Thymus (tissue), 11 donors: ENCODE results near the gene CCNG2. TPM values are rescaled to one million over a fixed set of nuclear protein-coding genes. Genes with fewer than 3 reads are reported as not detected.

Experiments used
- DNase-seq, 9 donors: peaks; one replicate each; pipeline ENCODE4 v3.0.0-alpha.2; 2013; ENCODE audit warnings: low spot score in 9 of 9, low read depth in 6 of 9, missing footprints in 1 of 9
- H3K27ac ChIP-seq, 2 donors: one replicate each; pipeline ENCODE4 v1.5.1; 2013; ENCODE audit warnings: control low read depth in 1 of 2, low read depth in 1 of 2, low read length in 1 of 2, mild to moderate bottlenecking in 1 of 2, moderate library complexity in 1 of 2
- H3K27me3 ChIP-seq, 2 donors: one replicate each; pipeline ENCODE4 v1.5.1; 2013; ENCODE audit warnings: low read length in 1 of 2; ENCODE audit not compliant: control insufficient read depth in 2 of 2, insufficient read depth in 1 of 2
- H3K36me3 ChIP-seq, 2 donors: one replicate each; pipeline ENCODE4 v1.5.1; 2013; ENCODE audit warnings: low read length in 1 of 2, mild to moderate bottlenecking in 1 of 2, moderate library complexity in 1 of 2; ENCODE audit not compliant: control insufficient read depth in 2 of 2, insufficient read depth in 2 of 2
- H3K4me1 ChIP-seq, 2 donors: one replicate each; pipeline ENCODE4 v1.5.1; 2013; ENCODE audit warnings: low read length in 2 of 2; ENCODE audit not compliant: control insufficient read depth in 2 of 2, insufficient read depth in 2 of 2
- H3K4me3 ChIP-seq, 2 donors: one replicate each; pipeline ENCODE4 v1.5.1; 2013; ENCODE audit warnings: low read length in 2 of 2, control low read depth in 1 of 2, mild to moderate bottlenecking in 1 of 2
- H3K9me3 ChIP-seq, 2 donors: one replicate each; pipeline ENCODE4 v1.5.1; 2013; ENCODE audit warnings: low read length in 1 of 2, mild to moderate bottlenecking in 1 of 2; ENCODE audit not compliant: control insufficient read depth in 2 of 2, insufficient read depth in 1 of 2
- WGBS: extraction: QIAGEN DNeasy Blood & Tissue Kit; methylation state at CpG from one replicate; pipeline ENCODE4 v1.1.7; 2013; 5-methylcytosine and 5-hydroxymethylcytosine counted together
- polyA plus RNA-seq: library from polyadenylated mRNA; stranded (reverse); fragments of 200-250 nt; gene quantifications from one replicate; pipeline ENCODE4 v1.2.3, GENCODE V29; 2013
- total RNA-seq: library from RNA; stranded (reverse); fragments of 120-200 nt; gene quantifications from one replicate; pipeline ENCODE4 v1.2.4, GENCODE V29; 2013
- donor health status: healthy.

Gene CCNG2
- total and polyA plus RNA-seq, 2 donors, result 32.8 to 47.8 TPM

GRCh38 chr4:77153006-77153405 lies 4.0 kb upstream of the CCNG2 start:
- no peak for DNase-seq
- peak overlapping the region; percentile 18 to 75 for H3K27ac ChIP-seq
- 65% methylated on average over 3 of the region's 3 CpGs for WGBS
- no peaks in the 10 kb centered on the region for H3K36me3 ChIP-seq
- peaks cover 17 to 37% of the 10 kb centered on the region in 2 donors for H3K4me1 ChIP-seq
- H3K4me3 ChIP-seq, result no peak overlapping the region
- no peaks in the 10 kb centered on the region for H3K27me3 ChIP-seq
- peaks cover 0 to 6% of the 10 kb centered on the region in 2 donors for H3K9me3 ChIP-seq

GRCh38 chr4:77154065-77154464 lies 2.9 kb upstream of the CCNG2 start:
- Histone ChIP-seq H3K4me3 (no peak overlapping the region), H3K4me1 (peaks cover 17 to 43% of the 10 kb centered on the region in 2 donors), H3K36me3 (no peaks in the 10 kb centered on the region), H3K27me3 (no peaks in the 10 kb centered on the region), H3K27ac (peak overlapping the region in 1 of 2 donors; percentile 60), H3K9me3 (peaks cover 0 to 6% of the 10 kb centered on the region in 2 donors)
- no peak for DNase-seq

GRCh38 chr4:77154761-77155499 lies 2.1 kb upstream of the CCNG2 start:
- H3K36me3 ChIP-seq, result peaks cover 0 to 8% of the 10 kb centered on the region in 2 donors
- peak overlapping the region; percentile 60 to 64 for H3K27ac ChIP-seq
- no peaks in the 10 kb centered on the region for H3K27me3 ChIP-seq
- peaks cover 0 to 6% of the 10 kb centered on the region in 2 donors for H3K9me3 ChIP-seq
- peaks cover 20 to 46% of the 10 kb centered on the region in 2 donors for H3K4me1 ChIP-seq
- DNase-seq, result peak in 1 of 9 donors; percentile 52
- H3K4me3 ChIP-seq, result no peak overlapping the region
- 42% methylated on average over 4 of the region's 4 CpGs for WGBS

- H3K36me3 ChIP-seq, result peaks cover 0 to 17% of the 10 kb centered on the region in 2 donors
- H3K4me3 ChIP-seq, result peak overlapping the region; percentile 87 to 99
- H3K27me3 ChIP-seq, result no peaks in the 10 kb centered on the region
- no peak for DNase-seq
- 81% methylated on average over 15 of the region's 15 CpGs for WGBS
- H3K9me3 ChIP-seq, result peaks cover 0 to 6% of the 10 kb centered on the region in 2 donors
- H3K27ac ChIP-seq, result peak overlapping the region in 1 of 2 donors; percentile 100
- H3K4me1 ChIP-seq, result peaks cover 20 to 50% of the 10 kb centered on the region in 2 donors
These were observed 1.2 kb upstream of the CCNG2 start for GRCh38 chr4:77155631-77156452.

GRCh38 chr4:77156533-77156911 lies 485 bp upstream of the CCNG2 start:
- Histone ChIP-seq H3K27me3 (no peaks in the 10 kb centered on the region), H3K9me3 (peaks cover 0 to 6% of the 10 kb centered on the region in 2 donors), H3K36me3 (peaks cover 0 to 23% of the 10 kb centered on the region in 2 donors), H3K4me3 (peak overlapping the region; percentile 87 to 99), H3K27ac (peak overlapping the region; percentile 100), H3K4me1 (peaks cover 20 to 47% of the 10 kb centered on the region in 2 donors)
- peak; percentile 95 to 100 (median 99) for DNase-seq
- WGBS, result under 1% methylated on average over 17 of the region's 17 CpGs

DNA sequence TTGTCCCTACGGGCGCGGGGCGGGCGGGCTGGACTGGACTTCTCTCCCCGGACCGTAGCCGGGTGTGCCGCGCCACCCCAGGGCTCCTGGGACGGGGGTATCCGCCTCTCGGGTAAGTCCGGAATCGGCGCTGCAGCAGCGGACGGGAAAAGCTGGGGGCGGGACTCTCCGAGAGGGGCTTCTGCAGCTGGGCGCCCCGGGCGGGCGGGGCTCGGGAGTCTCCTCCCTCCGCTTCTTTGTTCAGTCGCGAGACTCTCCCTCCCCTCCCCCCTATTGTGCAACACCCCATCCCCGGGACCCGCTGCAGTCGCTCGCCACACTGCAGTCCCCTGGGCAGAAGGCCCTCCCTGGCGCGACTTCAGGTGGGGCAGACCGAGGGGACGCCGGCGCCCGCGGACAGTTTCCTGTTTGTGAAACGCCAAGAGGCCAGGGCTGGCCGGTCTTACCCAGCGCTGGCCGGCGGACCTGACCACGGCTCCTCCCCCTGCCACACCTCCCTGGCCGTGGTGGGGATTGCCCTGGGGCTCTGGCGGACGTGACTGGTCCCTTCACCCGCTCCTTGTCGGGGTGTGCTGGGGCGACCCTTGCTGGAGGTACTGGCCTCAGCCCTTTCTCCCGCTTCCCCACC lies 966 bp downstream of the CCNG2 start:
- peak in 8 of 9 donors; percentile 69 to 93 (median 84) for DNase-seq
- WGBS, result under 1% methylated on average over 53 of the region's 53 CpGs
- Histone ChIP-seq H3K9me3 (peaks cover 0 to 6% of the 10 kb centered on the region in 2 donors), H3K27me3 (no peaks in the 10 kb centered on the region), H3K36me3 (peaks cover 11 to 37% of the 10 kb centered on the region in 2 donors), H3K27ac (peak overlapping the region; percentile 96 to 100), H3K4me1 (peaks cover 22 to 41% of the 10 kb centered on the region in 2 donors), H3K4me3 (peak overlapping the region; percentile 87 to 99)

- Histone ChIP-seq H3K4me1 (peaks cover 17 to 36% of the 10 kb centered on the region in 2 donors), H3K36me3 (peaks cover 12 to 42% of the 10 kb centered on the region in 2 donors), H3K27me3 (no peaks in the 10 kb centered on the region), H3K9me3 (peaks cover 0 to 6% of the 10 kb centered on the region in 2 donors), H3K4me3 (peak overlapping the region; percentile 87 to 99), H3K27ac (peak overlapping the region; percentile 64 to 100)
- DNase-seq, result no peak
- WGBS, result 8% methylated on average over 6 of the region's 6 CpGs
These were observed 1.5 kb downstream of the CCNG2 start for GRCh38 chr4:77158487-77158861.

DNA sequence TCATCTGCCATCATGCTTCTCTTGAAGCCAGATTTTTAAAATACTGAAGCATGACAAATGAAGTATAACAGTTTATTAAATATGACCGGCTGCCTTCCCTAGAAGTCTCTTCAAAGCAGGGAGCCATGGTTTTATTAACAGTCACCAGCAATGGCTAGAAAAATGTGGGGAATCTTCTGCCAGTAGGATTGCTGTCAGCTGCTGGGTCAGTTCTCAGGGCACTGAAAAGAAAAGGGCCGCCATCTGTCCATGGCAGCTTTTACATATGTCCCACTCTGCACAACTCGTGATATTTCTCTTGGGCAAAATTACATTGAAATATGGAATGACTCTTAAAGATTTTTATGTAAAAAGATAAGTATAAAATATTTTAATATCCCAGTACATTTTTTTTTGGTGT lies 2.8 kb downstream of the CCNG2 start:
- 94% methylated on average over 3 of the region's 3 CpGs for WGBS
- no peak overlapping the region for H3K27ac ChIP-seq
- no peak overlapping the region for H3K4me3 ChIP-seq
- H3K27me3 ChIP-seq, result no peaks in the 10 kb centered on the region
- H3K4me1 ChIP-seq, result peaks cover 15 to 28% of the 10 kb centered on the region in 2 donors
- no peak for DNase-seq
- H3K36me3 ChIP-seq, result peaks cover 23 to 56% of the 10 kb centered on the region in 2 donors
- peaks cover 0 to 6% of the 10 kb centered on the region in 2 donors for H3K9me3 ChIP-seq
